Glutamatergic neuron (in vitro differentiated cells): ENCODE measurements around the gene UQCRFS1. TPM values are rescaled to one million over a fixed set of nuclear protein-coding genes. Genes with fewer than 3 reads are reported as not detected.
"Not testable (repeated sequence)": the region's sequence is repeated elsewhere in the genome, so short reads cannot be mapped to it uniquely, and the experiment has no call there.

Source experiments
- DNase-seq: peaks from one replicate; pipeline ENCODE4 v3.0.0; 2022
- H3K27ac Mint-ChIP-seq: one replicate; pipeline ENCODE4 v1.8.0; 2020; ENCODE audit warnings: mild to moderate bottlenecking, mixed read lengths, inconsistent platforms; ENCODE audit not compliant: unreplicated experiment
- H3K27me3 Mint-ChIP-seq: one replicate; pipeline ENCODE4 v1.8.0; 2020; ENCODE audit warnings: mild to moderate bottlenecking, moderate library complexity, mixed read lengths, inconsistent platforms; ENCODE audit not compliant: unreplicated experiment
- H3K36me3 Mint-ChIP-seq: one replicate; pipeline ENCODE4 v1.8.0; 2020; ENCODE audit warnings: mild to moderate bottlenecking, mixed read lengths, inconsistent platforms; ENCODE audit not compliant: unreplicated experiment
- H3K4me1 Mint-ChIP-seq: one replicate; pipeline ENCODE4 v1.8.0; 2020; ENCODE audit warnings: mild to moderate bottlenecking, low read depth, mixed read lengths, inconsistent platforms; ENCODE audit not compliant: unreplicated experiment
- H3K4me3 Mint-ChIP-seq: one replicate; pipeline ENCODE4 v1.8.0; 2020; ENCODE audit warnings: mild to moderate bottlenecking, mixed read lengths, inconsistent platforms; ENCODE audit not compliant: unreplicated experiment
- H3K9me3 Mint-ChIP-seq: one replicate; pipeline ENCODE4 v1.8.0; 2020; ENCODE audit warnings: mild to moderate bottlenecking, moderate library complexity, mixed read lengths, inconsistent platforms; ENCODE audit not compliant: unreplicated experiment
- total RNA-seq: library from RNA; stranded (reverse); fragmentation: NEBNext Ultra II Directional; extraction: Animal tissue kit (Norgen Biotek cat#: 25700); gene quantifications from one replicate; pipeline ENCODE4 v1.2.1, GENCODE V29; 2021; ENCODE audit not compliant: unreplicated experiment
- TF ChIP-seq, protein P1 (sequence below): fragments of 200-600 bp; sonication (generic); IDR thresholded peaks from one replicate; pipeline ENCODE4 v1.5.0; 2021; ENCODE audit not compliant: partially characterized antibody, unreplicated experiment

Gene UQCRFS1
- total RNA-seq, 1 donor from 2014 or later: 34.9 TPM

DNA sequence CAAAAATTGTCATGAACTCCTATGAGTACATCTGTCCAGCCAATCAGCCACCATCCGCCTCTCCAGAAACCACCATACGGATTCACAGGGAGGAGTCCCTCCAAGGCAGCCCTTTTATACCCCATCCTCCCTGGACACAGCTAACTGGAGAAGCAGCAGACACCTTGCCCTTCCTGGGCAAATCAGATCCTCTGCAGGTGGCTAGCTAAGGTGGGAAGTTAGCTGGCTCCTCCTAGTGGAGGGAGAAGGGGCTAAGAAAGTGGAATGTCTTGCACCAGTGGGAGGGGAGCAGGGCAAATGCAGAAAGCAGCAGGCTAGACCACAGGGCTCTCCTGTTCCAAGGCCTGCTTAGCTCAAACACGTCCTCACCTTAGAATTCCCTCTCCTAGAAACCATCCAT, 46.2 kb upstream of the UQCRFS1 start:
- TF ChIP-seq, protein P1, sequence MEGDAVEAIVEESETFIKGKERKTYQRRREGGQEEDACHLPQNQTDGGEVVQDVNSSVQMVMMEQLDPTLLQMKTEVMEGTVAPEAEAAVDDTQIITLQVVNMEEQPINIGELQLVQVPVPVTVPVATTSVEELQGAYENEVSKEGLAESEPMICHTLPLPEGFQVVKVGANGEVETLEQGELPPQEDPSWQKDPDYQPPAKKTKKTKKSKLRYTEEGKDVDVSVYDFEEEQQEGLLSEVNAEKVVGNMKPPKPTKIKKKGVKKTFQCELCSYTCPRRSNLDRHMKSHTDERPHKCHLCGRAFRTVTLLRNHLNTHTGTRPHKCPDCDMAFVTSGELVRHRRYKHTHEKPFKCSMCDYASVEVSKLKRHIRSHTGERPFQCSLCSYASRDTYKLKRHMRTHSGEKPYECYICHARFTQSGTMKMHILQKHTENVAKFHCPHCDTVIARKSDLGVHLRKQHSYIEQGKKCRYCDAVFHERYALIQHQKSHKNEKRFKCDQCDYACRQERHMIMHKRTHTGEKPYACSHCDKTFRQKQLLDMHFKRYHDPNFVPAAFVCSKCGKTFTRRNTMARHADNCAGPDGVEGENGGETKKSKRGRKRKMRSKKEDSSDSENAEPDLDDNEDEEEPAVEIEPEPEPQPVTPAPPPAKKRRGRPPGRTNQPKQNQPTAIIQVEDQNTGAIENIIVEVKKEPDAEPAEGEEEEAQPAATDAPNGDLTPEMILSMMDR: no peak
- Mint-ChIP-seq H3K36me3 (no peaks in the 10 kb centered on the region), H3K4me3 (no peak overlapping the region), H3K27me3 (peaks cover 6% of the 10 kb centered on the region), H3K4me1 (peaks cover 33% of the 10 kb centered on the region), H3K27ac (no peak overlapping the region), H3K9me3 (peaks cover 12% of the 10 kb centered on the region)
- DNase-seq: no peak

DNA sequence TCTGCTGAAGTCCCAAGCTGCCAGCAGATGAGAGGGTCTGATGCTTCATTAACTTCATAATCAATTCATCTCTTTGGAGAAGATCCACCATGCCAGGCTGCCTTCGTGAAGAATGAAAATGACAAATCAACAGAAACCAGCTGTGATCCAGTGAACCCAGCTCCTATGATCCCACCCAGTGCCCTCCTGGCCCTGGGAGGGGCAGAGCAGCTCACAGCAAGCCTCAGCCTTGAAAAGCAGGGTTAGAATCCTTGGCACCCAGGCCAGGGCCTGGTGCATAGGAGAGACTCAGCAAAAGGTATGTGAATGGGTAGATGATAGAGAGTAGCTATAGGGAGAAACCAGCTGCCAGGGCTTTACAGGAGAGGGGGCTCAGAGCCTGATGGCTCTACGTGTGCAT, 43.6 kb upstream of the UQCRFS1 start:
- Mint-ChIP-seq H3K4me3 (no peak overlapping the region), H3K9me3 (peaks cover 8% of the 10 kb centered on the region), H3K27ac (no peak overlapping the region)

DNA sequence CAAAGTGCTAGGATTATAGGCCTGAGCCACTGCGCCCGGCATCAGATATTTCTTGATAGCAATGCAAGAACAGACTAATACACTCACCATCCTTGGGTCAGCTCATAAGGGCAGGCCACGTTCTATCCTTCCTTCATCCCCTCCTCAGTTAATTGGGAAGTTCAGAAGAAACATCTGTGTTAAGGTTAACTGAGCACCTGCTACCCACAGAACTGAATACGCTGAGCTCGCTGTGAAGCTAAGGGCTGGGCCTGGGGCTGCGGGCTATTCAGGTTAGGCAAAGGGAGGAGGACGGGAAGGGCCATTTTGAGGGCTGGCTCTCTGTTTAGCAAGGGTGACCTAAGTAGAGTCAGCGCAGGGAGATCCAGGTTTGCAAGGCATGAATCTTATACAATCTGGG, 43.0 kb upstream of the UQCRFS1 start:
- peaks cover 20% of the 10 kb centered on the region for H3K4me1 Mint-ChIP-seq
- DNase-seq: no peak
- peaks cover 6% of the 10 kb centered on the region for H3K27me3 Mint-ChIP-seq
- H3K36me3 Mint-ChIP-seq: no peaks in the 10 kb centered on the region
- no peak overlapping the region for H3K4me3 Mint-ChIP-seq
- no peak overlapping the region for H3K27ac Mint-ChIP-seq
- TF ChIP-seq, protein P1: no peak
- H3K9me3 Mint-ChIP-seq: peaks cover 6% of the 10 kb centered on the region

More for the DNA sequence above, 43.6 kb upstream of the UQCRFS1 start:
- Mint-ChIP-seq H3K36me3 (no peaks in the 10 kb centered on the region), H3K27me3 (peaks cover 6% of the 10 kb centered on the region), H3K4me1 (peaks cover 22% of the 10 kb centered on the region)
- TF ChIP-seq, protein P1: no peak
- DNase-seq: no peak

DNA sequence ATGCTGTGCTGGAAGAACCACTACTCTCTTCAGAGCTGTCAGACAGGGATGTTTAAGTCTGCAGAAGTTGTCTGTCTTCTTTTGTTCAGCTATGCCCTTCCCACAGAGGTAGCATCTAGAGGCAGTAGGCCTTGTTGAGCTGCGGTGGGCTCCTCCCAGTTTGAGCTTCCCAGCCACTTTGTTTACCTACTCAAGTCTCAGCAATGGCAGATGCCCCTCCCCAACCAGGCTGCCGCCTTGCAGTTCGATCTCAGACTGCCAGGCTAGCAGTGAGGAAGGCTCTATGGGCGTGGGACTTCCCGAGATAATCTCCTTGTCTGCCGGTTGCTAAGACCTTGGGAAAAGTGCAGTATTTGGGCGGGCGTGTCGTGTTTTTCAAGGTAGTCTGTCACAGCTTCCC, 42.1 kb upstream of the UQCRFS1 start:
- Mint-ChIP-seq H3K27ac (no peak overlapping the region), H3K27me3 (peaks cover 5% of the 10 kb centered on the region), H3K9me3 (peaks cover 4% of the 10 kb centered on the region), H3K4me3 (no peak overlapping the region), H3K36me3 (no peaks in the 10 kb centered on the region), H3K4me1 (peaks cover 17% of the 10 kb centered on the region)
- TF ChIP-seq, protein P1: no peak
- no peak for DNase-seq

DNA sequence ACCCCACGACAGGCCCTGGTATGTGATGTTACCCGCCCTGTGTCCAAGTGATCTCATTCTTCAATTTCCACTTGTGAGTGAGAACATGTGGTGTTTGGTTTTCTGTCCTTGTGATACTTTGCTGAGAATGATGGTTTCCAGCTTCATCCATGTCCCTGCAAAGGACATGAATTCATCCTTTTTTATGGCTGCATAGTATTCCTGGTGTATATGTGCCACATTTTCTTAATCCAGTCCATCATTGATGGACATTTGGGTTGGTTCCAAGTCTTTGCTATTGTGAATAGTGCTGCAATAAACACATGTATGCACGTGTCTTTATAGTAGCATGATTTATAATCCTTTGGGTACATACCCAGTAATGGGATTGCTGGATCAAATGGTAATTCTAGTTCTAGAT, 36.8 kb upstream of the UQCRFS1 start:
- DNase-seq, H3K36me3 Mint-ChIP-seq, H3K27me3 Mint-ChIP-seq, H3K4me3 Mint-ChIP-seq, H3K27ac Mint-ChIP-seq: not testable (repeated sequence)
- Mint-ChIP-seq H3K4me1 (peaks cover 11% of the 10 kb centered on the region), H3K9me3 (peaks cover 13% of the 10 kb centered on the region)
